Activated CD8-positive, alpha-beta memory T cell treated with anti-CD3 and anti-CD28 coated beads, Interleukin-2, amount 50 U/mL, for 24 hours (primary cell): ENCODE results near the gene PCDHA1.

Experiments used
- DNase-seq: peaks from one replicate; pipeline ENCODE4 v3.0.0-alpha.2; 2020; ENCODE audit errors: extremely low read depth

PCDHA1 gene

DNA sequence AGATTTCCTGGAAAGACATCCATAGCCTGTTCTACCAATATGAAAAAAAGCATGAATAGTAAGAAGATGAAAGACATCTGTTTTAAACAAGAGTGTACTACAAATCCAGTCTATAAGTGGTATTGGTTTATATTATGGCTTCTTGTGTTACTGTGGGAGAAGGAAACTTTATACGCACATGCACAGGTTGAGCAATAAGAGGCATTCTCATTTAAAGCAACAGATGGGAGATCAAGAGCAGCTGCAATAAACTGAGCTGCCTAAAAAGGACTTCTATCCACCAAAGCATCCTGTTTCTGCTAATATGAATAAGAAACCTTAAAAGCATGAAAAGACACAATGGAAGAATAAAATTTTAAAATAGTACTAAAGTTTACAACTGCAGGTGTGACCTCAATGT lies 256.6 kb downstream of the PCDHA1 start:
- DNase-seq = no peak

- DNase-seq = no peak
These were observed 264.9 kb downstream of the PCDHA1 start, which contains the start of gene PCDHB1 for GRCh38 chr5:141050622-141051520. PCDHB1 (plus strand) TSS chr5:141051374; CDS start chr5:141051471, 97 bp downstream.

DNA sequence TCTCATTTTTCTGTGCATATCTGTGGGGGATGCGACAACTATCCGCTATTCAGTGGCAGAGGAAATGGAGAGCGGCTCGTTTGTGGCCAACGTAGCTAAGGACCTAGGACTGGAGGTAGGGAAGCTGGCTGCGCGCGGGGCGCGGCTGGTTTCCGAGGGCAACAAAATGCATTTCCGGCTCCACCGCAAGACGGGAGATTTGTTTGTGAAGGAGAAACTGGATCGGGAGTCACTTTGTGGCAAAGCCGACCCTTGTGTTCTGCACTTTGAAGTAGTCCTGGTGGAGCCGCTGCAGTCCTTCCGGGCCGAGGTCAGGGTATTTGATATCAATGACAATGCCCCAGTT lies 265.6 kb downstream of the PCDHA1 start:
- no peak for DNase-seq
